Right ventricle myocardium superior (tissue), 1 donor: ENCODE results near the gene BST2. TPM values are rescaled to one million over a fixed set of nuclear protein-coding genes. Genes with fewer than 3 reads are reported as not detected.

Experiments used
- ATAC-seq: fragments of 200-7000 bp; cut with Tn5 transposase; one replicate; pipeline ENCODE4 v1.9.1; 2020; ENCODE audit warnings: mild to moderate bottlenecking; ENCODE audit not compliant: poor library complexity
- DNase-seq: peaks from one replicate; pipeline ENCODE4 v3.0.0-alpha.2; 2020
- intact Hi-C: fragments of 100-400 bp; cut with DNase I; formaldehyde crosslinking; loops from one replicate; pipeline ENCODE4 v1.11.2; 2022
- total RNA-seq: library from RNA; stranded (reverse); fragmentation: NEBNext Ultra II Directional; extraction: Animal tissue kit (Norgen Biotek cat#: 25700); gene quantifications from one replicate; pipeline ENCODE4 v1.2.1, GENCODE V29; 2021
- donor health status: DM: no; HTN: yes; CAD: no; lungs with severe emphysema.

The BST2 gene
- total RNA-seq, 1 donor from 2014 or later, result 46.5 TPM

- no peak for DNase-seq
- intact Hi-C loops, result no loop called here
- no peak for ATAC-seq
Observed at GRCh38 chr19:17358395-17358794, 47.0 kb downstream of the BST2 start.

GRCh38 chr19:17357724-17358123 is 47.7 kb downstream of the BST2 start:
- ATAC-seq (no peak), DNase-seq (no peak)
- intact Hi-C loops, result no loop called here

- DNase-seq, result no peak
- intact Hi-C loops, result no loop called here
- no peak for ATAC-seq
Observed at GRCh38 chr19:17357078-17357666, 48.3 kb downstream of the BST2 start.

- intact Hi-C loops, result no loop called here
- DNase-seq, result no peak
- ATAC-seq, result no peak
Observed at GRCh38 chr19:17353386-17353785, 52.0 kb downstream of the BST2 start.

Other genes with a start within 250 kb of the BST2 start
- 30.7 TPM for gene USE1, start 190.3 kb downstream of the BST2 start, total RNA-seq
- gene OCEL1, start 179.4 kb downstream of the BST2 start, total RNA-seq, result 22.4 TPM
- 77.3 TPM for gene NR2F6, start 159.7 kb downstream of the BST2 start, total RNA-seq
- 7.9 TPM for gene USHBP1, start 140.9 kb downstream of the BST2 start, total RNA-seq
- 77.9 TPM for gene BABAM1, start 138.2 kb downstream of the BST2 start, total RNA-seq
- gene ANKLE1, start 123.7 kb downstream of the BST2 start, total RNA-seq, result 0.13 TPM
- 12.2 TPM for gene ABHD8, start 102.2 kb downstream of the BST2 start, total RNA-seq
- gene MRPL34, start 99.8 kb downstream of the BST2 start, total RNA-seq, result 224 TPM
- gene DDA1, start 96.1 kb downstream of the BST2 start, total RNA-seq, result 27.4 TPM
- gene ANO8, start 70.8 kb downstream of the BST2 start, total RNA-seq, result 8.3 TPM
- gene GTPBP3, start 68.1 kb downstream of the BST2 start, total RNA-seq, result 9.3 TPM
- gene PLVAP, start 28.3 kb downstream of the BST2 start, total RNA-seq, result 18.1 TPM
- gene CCDC194, start 11.4 kb downstream of the BST2 start, total RNA-seq, result not detected
- gene MVB12A, start 14.4 kb upstream of the BST2 start, total RNA-seq, result 20.3 TPM
- 0.11 TPM for gene TMEM221, start 43.0 kb upstream of the BST2 start, total RNA-seq
- 0.24 TPM for gene NXNL1, start 55.3 kb upstream of the BST2 start, total RNA-seq
- gene SLC27A1, start 64.9 kb upstream of the BST2 start, total RNA-seq, result 64.2 TPM
- 19.6 TPM for gene PGLS, start 106.0 kb upstream of the BST2 start, total RNA-seq
- 29.9 TPM for gene COLGALT1, start 150.0 kb upstream of the BST2 start, total RNA-seq